ENCODE measurements around the gene SH3GL1.
A peak's percentile ranks its signal among the peaks of the same experiment; 100 is the strongest.

The SH3GL1 gene

DNA sequence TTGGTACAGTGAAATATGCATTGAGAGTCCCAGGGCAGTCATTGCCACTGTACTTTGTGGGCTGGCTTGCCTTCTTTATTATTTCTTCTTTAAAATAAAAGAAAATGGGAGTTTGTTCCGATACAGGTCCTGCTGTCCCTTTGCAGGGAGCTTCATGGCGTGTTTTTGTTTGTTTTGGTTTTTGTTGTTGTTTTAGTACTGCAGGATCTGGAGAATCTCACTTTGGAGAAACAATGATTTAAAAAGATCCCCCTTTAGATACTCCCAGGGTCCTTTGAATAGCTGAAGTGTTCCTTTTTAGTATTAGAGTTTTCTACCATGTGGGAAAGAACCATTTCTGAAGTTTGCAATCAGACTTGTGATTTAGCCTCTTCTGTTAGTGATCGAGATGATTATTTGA is 13.2 kb upstream of the SH3GL1 start:
- H3K27ac ChIP-seq (ENCODE audit: low read length, poor library complexity, severe bottlenecking) = no peak overlapping the region
- no peak overlapping the region for H3K4me3 ChIP-seq (ENCODE audit: insufficient read depth in 1 of 2, low read depth in 1 of 2, low read length in 2 of 2)
- H2BK120ac ChIP-seq (ENCODE audit: low read depth, low read length) = no peak overlapping the region
- no peak overlapping the region for H3K4me2 ChIP-seq (ENCODE audit: low read length, poor library complexity, severe bottlenecking)
- no peak overlapping the region for H3K4ac ChIP-seq (ENCODE audit: low read depth in 1 of 2, low read length in 2 of 2)
- H3K27me3 ChIP-seq (ENCODE audit: control insufficient read depth in 1 of 2, insufficient read depth in 1 of 2, low read length in 2 of 2) = no peaks in the 10 kb centered on the region
- no peaks in the 10 kb centered on the region for H3K9me3 ChIP-seq (ENCODE audit: control insufficient read depth, low read length)
- DNase-seq = no peak
- H2BK15ac ChIP-seq (ENCODE audit: low read depth, poor library complexity, severe bottlenecking) = no peak overlapping the region
- no peak overlapping the region for H4K91ac ChIP-seq (ENCODE audit: low read length)
- peak overlapping the region in 1 of 2 experiments; percentile 8 for H3K18ac ChIP-seq (ENCODE audit: low read depth in 1 of 2, low read length in 2 of 2)
- no peak overlapping the region for H2AK5ac ChIP-seq (ENCODE audit: low read length, severe bottlenecking)
- H3K23ac ChIP-seq (ENCODE audit: low read length in 2 of 2) = no peak overlapping the region
- no peak overlapping the region for H2BK12ac ChIP-seq (ENCODE audit: low read length in 2 of 2)
- H3K79me1 ChIP-seq (replicated peaks; ENCODE audit: low read length, poor library complexity, severe bottlenecking) = peaks cover 40% of the 10 kb centered on the region
- H3K9ac ChIP-seq (ENCODE audit: low read length) = no peak overlapping the region
- WGBS = 94% methylated on average over 2 of the region's 3 CpGs
- no peak overlapping the region for H2AFZ ChIP-seq (ENCODE audit: low read depth, low read length)
- H4K8ac ChIP-seq (ENCODE audit: low read length) = no peak overlapping the region
- no peak overlapping the region for H3K14ac ChIP-seq (ENCODE audit: low read length in 2 of 2)
- H3K36me3 ChIP-seq (ENCODE audit: control insufficient read depth in 1 of 2, insufficient read depth in 2 of 2, low read depth in 1 of 2, low read length in 2 of 2) = peaks cover 21 to 28% of the 10 kb centered on the region in 2 experiments
- H3K4me1 ChIP-seq (ENCODE audit: control insufficient read depth, insufficient read depth, low read depth, low read length) = no peaks in the 10 kb centered on the region
- H2BK5ac ChIP-seq (ENCODE audit: low read depth, low read length, poor library complexity, severe bottlenecking) = no peak overlapping the region

DNA sequence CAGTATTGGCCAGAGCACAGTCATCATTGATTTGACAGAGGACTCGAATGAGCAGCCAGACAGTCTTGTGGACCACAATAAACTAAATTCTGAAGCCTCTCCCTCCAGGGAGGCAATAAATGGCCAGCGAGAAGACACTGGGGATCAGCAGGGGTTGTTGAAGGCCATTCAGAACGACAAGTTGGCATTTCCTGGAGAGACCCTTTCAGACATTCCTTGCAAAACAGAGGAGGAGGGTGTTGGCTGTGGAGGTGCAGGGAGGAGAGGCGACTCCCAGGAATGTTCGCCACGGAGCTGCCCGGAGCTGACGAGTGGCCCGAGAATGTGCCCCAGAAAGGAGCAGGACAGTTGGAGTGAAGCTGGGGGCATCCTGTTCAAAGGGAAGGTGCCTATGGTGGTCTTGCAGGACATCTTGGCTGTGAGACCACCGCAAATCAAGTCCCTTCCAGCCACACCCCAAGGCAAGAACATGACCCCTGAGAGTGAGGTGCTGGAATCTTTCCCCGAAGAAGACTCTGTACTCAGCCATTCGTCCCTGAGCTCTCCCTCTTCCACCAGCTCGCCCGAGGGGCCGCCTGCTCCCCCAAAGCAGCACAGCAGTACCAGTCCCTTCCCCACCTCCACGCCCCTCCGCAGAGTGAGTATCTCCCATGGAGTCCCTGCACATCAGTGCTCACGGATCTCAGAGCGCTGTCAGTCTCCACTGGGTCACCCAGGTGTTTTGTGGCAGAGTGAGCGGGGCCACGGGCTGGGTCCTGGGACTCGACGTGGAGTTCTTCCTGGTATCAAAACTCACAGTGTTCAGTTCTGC is 9.0 kb upstream of the SH3GL1 start:
- 89% methylated on average over 23 of the region's 23 CpGs for WGBS
- Histone ChIP-seq H4K8ac (ENCODE audit: low read length) (no peak overlapping the region), H3K4me1 (ENCODE audit: control insufficient read depth, insufficient read depth, low read depth, low read length) (no peaks in the 10 kb centered on the region), H3K36me3 (ENCODE audit: control insufficient read depth in 1 of 2, insufficient read depth in 2 of 2, low read depth in 1 of 2, low read length in 2 of 2) (peaks cover 18 to 28% of the 10 kb centered on the region in 2 experiments), H3K9ac (ENCODE audit: low read length) (no peak overlapping the region), H3K9me3 (ENCODE audit: control insufficient read depth, low read length) (no peaks in the 10 kb centered on the region), H3K14ac (ENCODE audit: low read length in 2 of 2) (no peak overlapping the region), H3K4me3 (ENCODE audit: insufficient read depth in 1 of 2, low read depth in 1 of 2, low read length in 2 of 2) (no peak overlapping the region), H3K4me2 (ENCODE audit: low read length, poor library complexity, severe bottlenecking) (no peak overlapping the region), H2AK5ac (ENCODE audit: low read length, severe bottlenecking) (no peak overlapping the region), H2BK5ac (ENCODE audit: low read depth, low read length, poor library complexity, severe bottlenecking) (no peak overlapping the region), H2BK12ac (ENCODE audit: low read length in 2 of 2) (no peak overlapping the region), H3K27ac (ENCODE audit: low read length, poor library complexity, severe bottlenecking) (no peak overlapping the region), H3K79me1 (replicated peaks; ENCODE audit: low read length, poor library complexity, severe bottlenecking) (peaks cover 29% of the 10 kb centered on the region), H2AFZ (ENCODE audit: low read depth, low read length) (no peak overlapping the region), H3K23ac (ENCODE audit: low read length in 2 of 2) (no peak overlapping the region), H3K4ac (ENCODE audit: low read depth in 1 of 2, low read length in 2 of 2) (no peak overlapping the region), H4K91ac (ENCODE audit: low read length) (no peak overlapping the region), H2BK120ac (ENCODE audit: low read depth, low read length) (no peak overlapping the region), H3K27me3 (ENCODE audit: control insufficient read depth in 1 of 2, insufficient read depth in 1 of 2, low read length in 2 of 2) (no peaks in the 10 kb centered on the region), H3K18ac (ENCODE audit: low read depth in 1 of 2, low read length in 2 of 2) (no peak overlapping the region), H2BK15ac (ENCODE audit: low read depth, poor library complexity, severe bottlenecking) (no peak overlapping the region)
- DNase-seq = no peak

DNA sequence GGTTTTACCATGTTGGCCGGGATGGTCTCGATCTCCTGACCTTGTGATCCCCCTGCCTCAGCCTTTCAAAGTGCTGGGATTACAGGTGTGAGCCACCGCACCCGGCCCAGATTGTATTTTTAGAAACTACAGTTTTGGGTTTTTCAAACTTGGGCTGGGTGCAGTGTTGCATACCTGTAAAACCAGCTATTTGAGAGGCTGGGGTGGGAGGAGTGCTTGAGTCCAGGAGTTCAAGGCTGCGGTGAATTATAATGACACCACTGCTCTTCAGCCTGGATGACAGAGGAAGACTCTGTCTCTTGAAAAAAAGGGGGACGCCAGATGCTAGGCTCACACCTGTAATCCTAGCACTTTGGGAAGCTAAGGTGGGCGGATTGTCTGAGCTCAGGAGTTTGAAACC is 6.3 kb upstream of the SH3GL1 start:
- no peak for DNase-seq
- H3K4me1 ChIP-seq (ENCODE audit: control insufficient read depth, insufficient read depth, low read depth, low read length) = peaks cover 9% of the 10 kb centered on the region
- peaks cover 24% of the 10 kb centered on the region for H3K79me1 ChIP-seq (replicated peaks; ENCODE audit: low read length, poor library complexity, severe bottlenecking)
- no peak overlapping the region for H2BK15ac ChIP-seq (ENCODE audit: low read depth, poor library complexity, severe bottlenecking)
- no peak overlapping the region for H2AFZ ChIP-seq (ENCODE audit: low read depth, low read length)
- H3K18ac ChIP-seq (ENCODE audit: low read depth in 1 of 2, low read length in 2 of 2) = no peak overlapping the region
- 96% methylated on average over 7 of the region's 7 CpGs for WGBS
- H3K23ac ChIP-seq (ENCODE audit: low read length in 2 of 2) = no peak overlapping the region
- H3K14ac ChIP-seq (ENCODE audit: low read length in 2 of 2) = no peak overlapping the region
- no peaks in the 10 kb centered on the region for H3K27me3 ChIP-seq (ENCODE audit: control insufficient read depth in 1 of 2, insufficient read depth in 1 of 2, low read length in 2 of 2)
- H3K4me3 ChIP-seq (ENCODE audit: insufficient read depth in 1 of 2, low read depth in 1 of 2, low read length in 2 of 2) = no peak overlapping the region
- H3K27ac ChIP-seq (ENCODE audit: low read length, poor library complexity, severe bottlenecking) = no peak overlapping the region
- no peak overlapping the region for H3K4ac ChIP-seq (ENCODE audit: low read depth in 1 of 2, low read length in 2 of 2)
- H2BK5ac ChIP-seq (ENCODE audit: low read depth, low read length, poor library complexity, severe bottlenecking) = no peak overlapping the region
- no peak overlapping the region for H2BK120ac ChIP-seq (ENCODE audit: low read depth, low read length)
- no peak overlapping the region for H3K9ac ChIP-seq (ENCODE audit: low read length)
- no peak overlapping the region for H2BK12ac ChIP-seq (ENCODE audit: low read length in 2 of 2)
- no peak overlapping the region for H4K91ac ChIP-seq (ENCODE audit: low read length)
- peaks cover 10 to 13% of the 10 kb centered on the region in 2 experiments for H3K36me3 ChIP-seq (ENCODE audit: control insufficient read depth in 1 of 2, insufficient read depth in 2 of 2, low read depth in 1 of 2, low read length in 2 of 2)
- no peak overlapping the region for H3K4me2 ChIP-seq (ENCODE audit: low read length, poor library complexity, severe bottlenecking)
- no peak overlapping the region for H2AK5ac ChIP-seq (ENCODE audit: low read length, severe bottlenecking)
- H4K8ac ChIP-seq (ENCODE audit: low read length) = no peak overlapping the region
- no peaks in the 10 kb centered on the region for H3K9me3 ChIP-seq (ENCODE audit: control insufficient read depth, low read length)

DNA sequence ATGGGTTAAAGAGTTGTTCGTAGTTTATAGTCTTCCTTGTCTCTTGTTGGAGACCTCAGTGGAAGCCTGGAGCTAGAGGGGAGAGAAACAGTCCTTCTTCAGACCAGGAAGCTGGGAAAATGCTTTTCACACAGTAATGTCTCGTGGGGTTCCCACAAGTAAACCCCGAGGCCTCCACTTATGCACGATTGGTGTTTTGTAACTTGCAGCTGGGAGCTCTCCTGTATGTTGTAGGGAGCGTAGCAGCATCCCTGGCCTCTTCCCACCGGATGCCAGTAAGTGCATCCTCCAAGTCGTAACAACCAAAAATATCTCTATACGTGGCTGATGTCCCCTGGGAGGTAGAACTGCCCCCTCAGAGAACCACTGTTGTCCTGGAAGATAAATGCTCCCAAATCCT is 5.6 kb upstream of the SH3GL1 start:
- H3K4ac ChIP-seq (ENCODE audit: low read depth in 1 of 2, low read length in 2 of 2) = no peak overlapping the region
- no peak overlapping the region for H3K18ac ChIP-seq (ENCODE audit: low read depth in 1 of 2, low read length in 2 of 2)
- WGBS = 91% methylated on average over 8 of the region's 8 CpGs
- no peak overlapping the region for H3K4me2 ChIP-seq (ENCODE audit: low read length, poor library complexity, severe bottlenecking)
- no peak overlapping the region for H2BK5ac ChIP-seq (ENCODE audit: low read depth, low read length, poor library complexity, severe bottlenecking)
- H4K8ac ChIP-seq (ENCODE audit: low read length) = no peak overlapping the region
- H3K23ac ChIP-seq (ENCODE audit: low read length in 2 of 2) = no peak overlapping the region
- DNase-seq = no peak
- no peak overlapping the region for H4K91ac ChIP-seq (ENCODE audit: low read length)
- no peak overlapping the region for H2AK5ac ChIP-seq (ENCODE audit: low read length, severe bottlenecking)
- peaks cover 10 to 13% of the 10 kb centered on the region in 2 experiments for H3K36me3 ChIP-seq (ENCODE audit: control insufficient read depth in 1 of 2, insufficient read depth in 2 of 2, low read depth in 1 of 2, low read length in 2 of 2)
- H3K27ac ChIP-seq (ENCODE audit: low read length, poor library complexity, severe bottlenecking) = no peak overlapping the region
- H3K79me1 ChIP-seq (replicated peaks; ENCODE audit: low read length, poor library complexity, severe bottlenecking) = peaks cover 24% of the 10 kb centered on the region
- H2BK120ac ChIP-seq (ENCODE audit: low read depth, low read length) = no peak overlapping the region
- H3K9me3 ChIP-seq (ENCODE audit: control insufficient read depth, low read length) = no peaks in the 10 kb centered on the region
- H2AFZ ChIP-seq (ENCODE audit: low read depth, low read length) = no peak overlapping the region
- H3K27me3 ChIP-seq (ENCODE audit: control insufficient read depth in 1 of 2, insufficient read depth in 1 of 2, low read length in 2 of 2) = no peaks in the 10 kb centered on the region
- no peak overlapping the region for H2BK15ac ChIP-seq (ENCODE audit: low read depth, poor library complexity, severe bottlenecking)
- no peak overlapping the region for H2BK12ac ChIP-seq (ENCODE audit: low read length in 2 of 2)
- peaks cover 9% of the 10 kb centered on the region for H3K4me1 ChIP-seq (ENCODE audit: control insufficient read depth, insufficient read depth, low read depth, low read length)
- no peak overlapping the region for H3K9ac ChIP-seq (ENCODE audit: low read length)
- no peak overlapping the region for H3K4me3 ChIP-seq (ENCODE audit: insufficient read depth in 1 of 2, low read depth in 1 of 2, low read length in 2 of 2)
- no peak overlapping the region for H3K14ac ChIP-seq (ENCODE audit: low read length in 2 of 2)

Measured in mesenchymal stem cell (in vitro differentiated cells and primary cell).